Measurements from ENCODE around the gene C20orf96. TPM values are rescaled to one million over a fixed set of nuclear protein-coding genes. Genes with fewer than 3 reads are reported as not detected.
"Not testable (repeated sequence)": the region's sequence is repeated elsewhere in the genome, so short reads cannot be mapped to it uniquely, and the experiment has no call there.

Gene C20orf96
- total and polyA plus RNA-seq, 2 of the 4 experiments (the other 2 are of a cell fraction) = 2.0 to 9.8 TPM

DNA sequence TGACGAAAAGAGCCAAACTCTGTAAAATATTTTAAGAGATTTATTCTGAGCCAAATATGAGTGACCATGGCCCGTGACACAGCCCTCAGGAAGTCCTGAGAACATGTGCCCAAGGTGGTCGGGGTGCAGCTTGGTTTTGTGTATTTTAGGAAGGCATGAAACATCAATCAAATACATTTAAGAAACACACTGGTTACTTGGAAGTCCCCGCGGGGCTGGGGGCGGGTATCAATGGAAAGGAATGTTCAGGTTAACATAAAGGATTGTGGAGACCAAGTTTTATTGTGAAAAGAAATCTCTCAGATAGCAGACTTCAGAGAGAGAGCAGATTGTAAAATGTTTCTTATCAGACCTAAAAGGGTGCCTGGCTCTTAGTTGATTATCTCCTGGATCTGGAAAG lies 37.1 kb downstream of the C20orf96 start:
- H3K79me1 ChIP-seq (ENCODE audit: low read depth in 1 of 2, low read length in 2 of 2); H3K4me1 ChIP-seq (ENCODE audit: control insufficient read depth, insufficient read depth, low read length); in situ Hi-C loops (cut with MboI; ENCODE audit: low sequenced_read_pairs); H3K27ac ChIP-seq (ENCODE audit: insufficient read depth, low read length); H4K8ac ChIP-seq (ENCODE audit: low read depth in 2 of 2, low read length in 2 of 2); H3K56ac ChIP-seq (ENCODE audit: extremely low read depth, insufficient read depth, low read length); H3K9me1 ChIP-seq (ENCODE audit: insufficient read depth, low read length); POLR2A ChIA-PET (ENCODE audit: unreplicated experiment); dilution Hi-C loops (cut with HindIII; ENCODE audit: low sequenced_read_pairs, unreplicated experiment); H3K9ac ChIP-seq (ENCODE audit: low read depth, low read length); CTCF ChIA-PET; BruUV-seq (replicated peaks); H3K23ac ChIP-seq (ENCODE audit: low read depth, low read length); ATAC-seq (ENCODE audit: low read depth); H4K5ac ChIP-seq (ENCODE audit: low read depth, low read length); H3K4me2 ChIP-seq (ENCODE audit: low read depth, low read length); H2AFZ ChIP-seq (replicated peaks; ENCODE audit: low read length, poor library complexity); H3K36me3 ChIP-seq (ENCODE audit: control insufficient read depth, insufficient read depth, low read length); H2BK5ac ChIP-seq (ENCODE audit: low read depth, low read length, poor library complexity, severe bottlenecking); H3K4ac ChIP-seq (ENCODE audit: low read depth, low read length); H3K9me3 ChIP-seq (ENCODE audit: control insufficient read depth, insufficient read depth, low read length); H3K4me3 ChIP-seq (ENCODE audit: insufficient read depth, low read depth, low read length); H2BK15ac ChIP-seq (ENCODE audit: low read depth, low read length); DNase-seq; H4K20me1 ChIP-seq (ENCODE audit: insufficient read depth, low read length); H2BK20ac ChIP-seq (ENCODE audit: low read depth, low read length); H2BK120ac ChIP-seq (ENCODE audit: low read depth, low read length); H3K14ac ChIP-seq (replicated peaks; ENCODE audit: low read depth, low read length); H2AK5ac ChIP-seq (ENCODE audit: low read depth, low read length); intact Hi-C loops (cut with micrococcal nuclease); H3K18ac ChIP-seq (ENCODE audit: low read depth, low read length); H4K91ac ChIP-seq (ENCODE audit: insufficient read depth, low read depth, low read length); H2AK9ac ChIP-seq (replicated peaks; ENCODE audit: low read depth, low read length, poor library complexity): not testable (repeated sequence)
- WGBS, 2 experiments (ENCODE audit: extremely low coverage in 2 of 2, insufficient read length in 1 of 2) = no CpG with 5 or more reads among the region's 6 CpGs
- peaks cover 17% of the 10 kb centered on the region for H3K27me3 ChIP-seq (ENCODE audit: control insufficient read depth, insufficient read depth, low read length)
